Right lobe of liver (tissue), 4 donors: ENCODE measurements around the gene JPT2.

ENCODE experiments used
- POLR2A ChIP-seq: fragments of 450-650 bp; IDR thresholded peaks from one replicate; pipeline ENCODE4 v1.6.1; 2017; ENCODE audit warnings: antibody characterized with exemption, mild to moderate bottlenecking
- TF ChIP-seq, protein P1 (sequence below), 4 donors: fragments of 200-600 bp in 3 of 4; fragments of 450-650 bp in 1 of 4; IDR thresholded peaks; one replicate each; pipeline versions ENCODE4 v1.5.1 to v1.8.0; 2016 to 2022; ENCODE audit warnings: antibody characterized with exemption in 4 of 4, mild to moderate bottlenecking in 2 of 4
- donor health status: DM: no; HTN: no; CAD: no.
- donor health status: DM: no; HTN: no; CAD: no.
- donor health status: DM: no; HTN: yes; CAD: no.

DNA sequence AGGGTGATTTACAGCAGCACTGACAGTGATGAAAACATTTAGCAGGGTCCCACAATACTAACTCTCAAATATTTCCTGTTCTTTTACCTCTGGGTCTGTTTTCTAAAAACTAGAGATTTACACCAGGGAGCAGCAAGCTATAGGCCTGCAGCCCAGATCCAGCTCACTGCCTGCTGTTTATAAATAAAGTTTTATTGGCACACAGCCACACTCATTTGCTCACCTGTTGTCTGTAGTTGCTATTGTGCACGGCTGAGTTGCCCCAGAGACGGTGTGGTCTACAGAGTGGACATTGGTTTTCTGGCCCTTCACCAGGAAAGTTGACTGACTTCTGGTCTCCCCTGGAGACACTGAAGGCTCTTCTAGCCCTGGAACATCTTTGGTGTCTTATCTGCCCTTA lies 16.3 kb upstream of the JPT2 start:
- TF ChIP-seq, protein P1, sequence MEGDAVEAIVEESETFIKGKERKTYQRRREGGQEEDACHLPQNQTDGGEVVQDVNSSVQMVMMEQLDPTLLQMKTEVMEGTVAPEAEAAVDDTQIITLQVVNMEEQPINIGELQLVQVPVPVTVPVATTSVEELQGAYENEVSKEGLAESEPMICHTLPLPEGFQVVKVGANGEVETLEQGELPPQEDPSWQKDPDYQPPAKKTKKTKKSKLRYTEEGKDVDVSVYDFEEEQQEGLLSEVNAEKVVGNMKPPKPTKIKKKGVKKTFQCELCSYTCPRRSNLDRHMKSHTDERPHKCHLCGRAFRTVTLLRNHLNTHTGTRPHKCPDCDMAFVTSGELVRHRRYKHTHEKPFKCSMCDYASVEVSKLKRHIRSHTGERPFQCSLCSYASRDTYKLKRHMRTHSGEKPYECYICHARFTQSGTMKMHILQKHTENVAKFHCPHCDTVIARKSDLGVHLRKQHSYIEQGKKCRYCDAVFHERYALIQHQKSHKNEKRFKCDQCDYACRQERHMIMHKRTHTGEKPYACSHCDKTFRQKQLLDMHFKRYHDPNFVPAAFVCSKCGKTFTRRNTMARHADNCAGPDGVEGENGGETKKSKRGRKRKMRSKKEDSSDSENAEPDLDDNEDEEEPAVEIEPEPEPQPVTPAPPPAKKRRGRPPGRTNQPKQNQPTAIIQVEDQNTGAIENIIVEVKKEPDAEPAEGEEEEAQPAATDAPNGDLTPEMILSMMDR (IDR thresholded peaks at IDR 0.05): no peak
- no peak for TF ChIP-seq POLR2A
